ENCODE results near the gene RP2. TPM values are rescaled to one million over a fixed set of nuclear protein-coding genes. Genes with fewer than 3 reads are reported as not detected.

Gene RP2
- total and polyA plus RNA-seq, 9 of the 15 experiments (the other 6 are each of a cell fraction or from before 2014, with no cell fraction given) = 2.0 to 6.9 (median 3.5) TPM

GRCh38 chrX:46840946-46841345, 4.1 kb downstream of the RP2 start:
- H3K36me3 ChIP-seq (ENCODE audit: control insufficient read depth, insufficient read depth, low read length) = no peaks in the 10 kb centered on the region
- ChIA-PET CTCF (ENCODE audit: low intra/inter-chr PET ratio) (no interaction called here), POLR2A (no interaction called here)
- peaks cover 37% of the 10 kb centered on the region for H3K79me2 ChIP-seq (ENCODE audit: control insufficient read depth, insufficient read depth, low read length)
- no TSS peak for BruUV-seq (replicated peaks)
- FAIRE-seq (no peak), ATAC-seq (no peak), DNase-seq (ENCODE audit: extremely low read depth in 1 of 4, low spot score in 3 of 4) (no peak)
- no peak overlapping the region for H3K9ac ChIP-seq (ENCODE audit: insufficient read depth in 1 of 2, low read depth in 2 of 2, low read length in 2 of 2)
- 9% methylated on average over 1 of the region's 1 CpG for WGBS (ENCODE audit: insufficient coverage, low coverage, missing lambda C conversion rate)
- H2AFZ ChIP-seq (ENCODE audit: low read depth, low read length) = no peak overlapping the region
- H3K27ac ChIP-seq (ENCODE audit: extremely low read depth, low read depth, low read length) = no peak overlapping the region
- H3K27me3 ChIP-seq (ENCODE audit: control insufficient read depth in 2 of 2, insufficient read depth in 2 of 2, low read length in 2 of 2) = no peaks in the 10 kb centered on the region
- in situ Hi-C loops (cut with MboI) = no loop called here
- H3K4me1 ChIP-seq (replicated peaks in 1 of 2; ENCODE audit: control insufficient read depth in 2 of 2, insufficient read depth in 2 of 2, low read length in 2 of 2) = no peaks in the 10 kb centered on the region
- intact Hi-C loops (cut with micrococcal nuclease) = no loop called here
- no peaks in the 10 kb centered on the region for H3K9me3 ChIP-seq (replicated peaks; ENCODE audit: control insufficient read depth, insufficient read depth, low read depth, low read length)
- no peak overlapping the region for H3K4me3 ChIP-seq
- H4K20me1 ChIP-seq (replicated peaks; ENCODE audit: control insufficient read depth, insufficient read depth, low read length) = no peaks in the 10 kb centered on the region
- no peak overlapping the region for H3K4me2 ChIP-seq (ENCODE audit: insufficient read depth, low read length)
- H3K9me1 ChIP-seq (ENCODE audit: control insufficient read depth, insufficient read depth, low read length) = no peaks in the 10 kb centered on the region
- TF ChIP-seq ZFX (CRISPR knock-in tag; IDR thresholded peaks at IDR 0.05) (no peak), ZBTB26 (CRISPR knock-in tag; IDR thresholded peaks at IDR 0.05) (no peak), IFI16 (CRISPR knock-in tag; IDR thresholded peaks at IDR 0.05) (no peak), ZNF444 (CRISPR knock-in tag; IDR thresholded peaks at IDR 0.05) (no peak), MCM7 (IDR thresholded peaks at IDR 0.05) (no peak), L3MBTL2 (IDR thresholded peaks at IDR 0.05) (no peak), SMARCB1 (IDR thresholded peaks at IDR 0.05; ENCODE audit: insufficient read length, low read depth) (no peak), ZBTB5 (IDR thresholded peaks at IDR 0.05) (no peak), TEAD2 (tag; IDR thresholded peaks at IDR 0.05) (no peak), ATF4 (CRISPR knock-in tag; IDR thresholded peaks at IDR 0.05) (no peak), FOXP4 (CRISPR knock-in tag; IDR thresholded peaks at IDR 0.05; ENCODE audit: borderline replicate concordance) (no peak), SMAD1 (IDR thresholded peaks at IDR 0.05; ENCODE audit: low read depth, low read length, partially characterized antibody) (no peak), NR2C1 (IDR thresholded peaks at IDR 0.05) (no peak), NR2C1 (tag; IDR thresholded peaks at IDR 0.05) (no peak)

All from K562 (cell line).